Endodermal cell (in vitro differentiated cells): Measurements from ENCODE around the gene PHC2. TPM values are rescaled to one million over a fixed set of nuclear protein-coding genes. Genes with fewer than 3 reads are reported as not detected.

Experiments
- DNase-seq: peaks from one replicate; pipeline ENCODE4 v3.0.0-alpha.2; 2017
- H3K27ac ChIP-seq: 2 replicates; pipeline ENCODE4 v1.5.1; 2013; ENCODE audit warnings: mild to moderate bottlenecking, low read depth, low read length, moderate library complexity
- H3K27me3 ChIP-seq: 2 replicates; pipeline ENCODE4 v1.6.1; 2013; ENCODE audit warnings: mild to moderate bottlenecking, low read length, moderate library complexity; ENCODE audit not compliant: insufficient read depth, control insufficient read depth, poor library complexity, severe bottlenecking
- H3K36me3 ChIP-seq: 2 replicates; pipeline ENCODE4 v1.7.0; 2013; ENCODE audit warnings: mild to moderate bottlenecking, low read length, moderate library complexity; ENCODE audit not compliant: control insufficient read depth, insufficient read depth
- H3K4me1 ChIP-seq: one replicate; pipeline ENCODE4 v1.7.0; 2013; ENCODE audit warnings: low read length; ENCODE audit not compliant: control insufficient read depth, insufficient read depth
- H3K4me3 ChIP-seq: 2 replicates; pipeline ENCODE4 v1.5.1; 2013; ENCODE audit warnings: mild to moderate bottlenecking, low read length, moderate library complexity
- H3K9ac ChIP-seq: 2 replicates; pipeline ENCODE4 v1.6.1; 2013; ENCODE audit warnings: mild to moderate bottlenecking, low read length, moderate library complexity; ENCODE audit not compliant: poor library complexity, severe bottlenecking; ENCODE audit errors: extremely low read depth
- H3K9me3 ChIP-seq: 2 replicates; pipeline ENCODE4 v1.6.1; 2013; ENCODE audit warnings: mild to moderate bottlenecking, low read length, moderate library complexity; ENCODE audit not compliant: control insufficient read depth
- H3K27ac Mint-ChIP-seq: 2 replicates; pipeline ENCODE4 v1.8.0; 2020; ENCODE audit warnings: mixed read lengths
- H3K27me3 Mint-ChIP-seq: 2 replicates; pipeline ENCODE4 v1.8.0; 2021; ENCODE audit warnings: mild to moderate bottlenecking, mixed read lengths; ENCODE audit not compliant: insufficient read depth
- H3K36me3 Mint-ChIP-seq: 2 replicates; pipeline ENCODE4 v1.8.0; 2020; ENCODE audit warnings: low read depth, mixed read lengths
- H3K4me1 Mint-ChIP-seq: 2 replicates; pipeline ENCODE4 v1.8.0; 2020; ENCODE audit warnings: mixed read lengths
- H3K4me3 Mint-ChIP-seq: 2 replicates; pipeline ENCODE4 v1.8.0; 2020; ENCODE audit warnings: mild to moderate bottlenecking, moderate library complexity, mixed read lengths
- H3K9me3 Mint-ChIP-seq: 2 replicates; pipeline ENCODE4 v1.8.0; 2020; ENCODE audit warnings: mild to moderate bottlenecking, mixed read lengths
- WGBS, 2 experiments: methylation state at CpG; one replicate each; pipeline versions ENCODE4 v1.1.5 to v1.1.7; 2013; ENCODE audit warnings: missing lambda C conversion rate in 2 of 2, mixed read lengths in 1 of 2; ENCODE audit not compliant: insufficient coverage in 1 of 2, insufficient read length in 1 of 2; 5-methylcytosine and 5-hydroxymethylcytosine counted together
- total RNA-seq, 2 donors: library from RNA; stranded (reverse); fragmentation: NEBNext Ultra II Directional in 1 of 2; extraction: Animal tissue kit (Norgen Biotek cat#: 25700) in 1 of 2; gene quantifications; 2 replicates in 1 of 2; 3 replicates in 1 of 2; pipeline ENCODE4 v1.2.1, GENCODE V29; 2021
- TF ChIP-seq, protein P1 (sequence below): fragments of 200-600 bp; sonication (generic); conservative IDR thresholded peaks from 2 replicates; pipeline ENCODE4 v1.5.0; 2021; ENCODE audit warnings: antibody characterized with exemption, mild to moderate bottlenecking

Gene PHC2
- total RNA-seq, 2 donors from 2014 or later: 32.1 to 43.9 TPM

DNA sequence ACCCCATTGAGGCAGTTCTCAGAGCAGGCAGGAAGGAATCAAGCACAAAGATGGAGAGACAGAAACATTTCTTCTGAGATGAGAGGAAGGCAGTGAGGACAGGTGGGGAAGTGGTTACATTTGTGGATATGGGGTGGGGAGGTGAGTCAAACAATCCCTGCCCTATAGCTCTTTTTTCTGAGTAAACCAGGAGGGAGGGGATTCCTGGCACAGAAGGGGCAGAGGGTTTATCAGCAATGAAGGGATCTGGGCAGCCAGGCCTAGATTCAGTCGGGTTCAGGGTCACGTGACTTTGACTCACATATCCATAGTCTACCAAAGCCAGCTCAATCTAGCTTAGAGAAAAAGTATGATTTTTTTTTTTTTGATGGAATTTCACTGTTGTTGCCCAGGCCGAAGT is 15.7 kb upstream of the PHC2 start:
- Histone ChIP-seq H3K36me3 (no peaks in the 10 kb centered on the region), H3K27me3 (peaks cover 4% of the 10 kb centered on the region), H3K27ac (no peak overlapping the region), H3K4me3 (no peak overlapping the region), H3K9ac (no peak overlapping the region), H3K4me1 (no peaks in the 10 kb centered on the region), H3K9me3 (no peaks in the 10 kb centered on the region)
- Mint-ChIP-seq H3K36me3 (no peaks in the 10 kb centered on the region), H3K4me3 (no peak overlapping the region), H3K27ac (no peak overlapping the region), H3K9me3 (peaks cover 11% of the 10 kb centered on the region), H3K27me3 (peaks cover 10% of the 10 kb centered on the region), H3K4me1 (peaks cover 26% of the 10 kb centered on the region)
- DNase-seq: no peak
- TF ChIP-seq, protein P1, sequence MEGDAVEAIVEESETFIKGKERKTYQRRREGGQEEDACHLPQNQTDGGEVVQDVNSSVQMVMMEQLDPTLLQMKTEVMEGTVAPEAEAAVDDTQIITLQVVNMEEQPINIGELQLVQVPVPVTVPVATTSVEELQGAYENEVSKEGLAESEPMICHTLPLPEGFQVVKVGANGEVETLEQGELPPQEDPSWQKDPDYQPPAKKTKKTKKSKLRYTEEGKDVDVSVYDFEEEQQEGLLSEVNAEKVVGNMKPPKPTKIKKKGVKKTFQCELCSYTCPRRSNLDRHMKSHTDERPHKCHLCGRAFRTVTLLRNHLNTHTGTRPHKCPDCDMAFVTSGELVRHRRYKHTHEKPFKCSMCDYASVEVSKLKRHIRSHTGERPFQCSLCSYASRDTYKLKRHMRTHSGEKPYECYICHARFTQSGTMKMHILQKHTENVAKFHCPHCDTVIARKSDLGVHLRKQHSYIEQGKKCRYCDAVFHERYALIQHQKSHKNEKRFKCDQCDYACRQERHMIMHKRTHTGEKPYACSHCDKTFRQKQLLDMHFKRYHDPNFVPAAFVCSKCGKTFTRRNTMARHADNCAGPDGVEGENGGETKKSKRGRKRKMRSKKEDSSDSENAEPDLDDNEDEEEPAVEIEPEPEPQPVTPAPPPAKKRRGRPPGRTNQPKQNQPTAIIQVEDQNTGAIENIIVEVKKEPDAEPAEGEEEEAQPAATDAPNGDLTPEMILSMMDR: no peak
- WGBS, 2 experiments: 60 to 94% methylated on average over 1 to 3 of the region's 3 CpGs

DNA sequence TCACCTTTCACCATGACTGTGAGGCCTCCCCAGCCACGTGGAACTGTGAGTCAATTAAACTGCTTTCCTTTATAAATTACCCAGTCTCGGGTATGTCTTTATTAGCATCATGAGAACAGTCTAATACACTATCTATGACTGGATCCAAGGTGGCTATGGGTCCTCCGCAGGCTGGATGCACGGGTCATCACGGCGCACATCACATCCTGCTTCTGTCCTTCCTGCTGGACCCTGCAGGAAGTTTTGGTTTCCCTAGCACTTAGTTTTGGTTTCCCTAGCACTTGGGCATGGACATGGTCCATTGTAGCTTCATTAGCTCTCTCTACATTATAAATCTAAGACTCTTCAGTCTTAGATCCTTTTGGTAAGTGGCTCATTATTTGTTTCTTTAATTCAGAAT is 14.2 kb upstream of the PHC2 start:
- Histone ChIP-seq H3K4me1 (no peaks in the 10 kb centered on the region), H3K27ac (no peak overlapping the region), H3K9ac (no peak overlapping the region), H3K4me3 (no peak overlapping the region), H3K27me3 (peaks cover 4% of the 10 kb centered on the region), H3K36me3 (no peaks in the 10 kb centered on the region), H3K9me3 (no peaks in the 10 kb centered on the region)
- Mint-ChIP-seq H3K27me3 (peaks cover 12% of the 10 kb centered on the region), H3K27ac (no peak overlapping the region), H3K9me3 (no peaks in the 10 kb centered on the region), H3K4me1 (peaks cover 19% of the 10 kb centered on the region), H3K4me3 (no peak overlapping the region), H3K36me3 (no peaks in the 10 kb centered on the region)
- 91 to 93% methylated on average over 6 of the region's 6 CpGs for WGBS, 2 experiments
- DNase-seq: no peak
- TF ChIP-seq, protein P1: no peak

DNA sequence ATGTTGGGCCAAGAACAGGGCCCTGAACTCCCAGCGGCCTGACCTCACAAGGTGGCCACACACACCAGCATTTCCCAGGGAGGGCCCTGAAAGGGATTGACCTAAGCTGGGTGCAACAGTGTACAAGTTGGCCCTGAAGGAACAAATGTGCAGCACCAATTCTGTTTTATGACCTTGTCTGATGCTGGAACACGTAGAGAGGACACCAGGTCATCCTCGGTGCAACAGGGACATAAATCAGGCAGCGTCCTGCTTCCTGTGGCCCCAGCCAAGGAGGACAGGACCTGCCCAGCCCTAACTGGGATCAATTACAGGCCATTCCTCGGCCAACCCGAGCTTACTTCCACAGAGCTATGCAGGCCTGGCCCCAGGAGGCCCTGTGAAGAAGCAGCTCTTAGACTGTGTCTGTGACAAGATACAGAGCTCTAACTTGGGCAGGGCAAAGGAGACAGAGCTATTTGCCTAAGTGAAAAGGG is 12.8 kb upstream of the PHC2 start:
- Histone ChIP-seq H3K27ac (no peak overlapping the region), H3K9me3 (no peaks in the 10 kb centered on the region), H3K4me3 (no peak overlapping the region), H3K4me1 (no peaks in the 10 kb centered on the region), H3K27me3 (peaks cover 4% of the 10 kb centered on the region), H3K36me3 (no peaks in the 10 kb centered on the region), H3K9ac (no peak overlapping the region)
- H3K27me3 Mint-ChIP-seq: peaks cover 12% of the 10 kb centered on the region
- H3K4me3 Mint-ChIP-seq: no peak overlapping the region
- H3K4me1 Mint-ChIP-seq: peaks cover 17% of the 10 kb centered on the region
- DNase-seq: peak; percentile 47
- 83 to 86% methylated on average over 4 to 6 of the region's 6 CpGs for WGBS, 2 experiments
- TF ChIP-seq, protein P1: no peak
- H3K9me3 Mint-ChIP-seq: no peaks in the 10 kb centered on the region
- no peak overlapping the region for H3K27ac Mint-ChIP-seq
- no peaks in the 10 kb centered on the region for H3K36me3 Mint-ChIP-seq
